ENCODE measurements around the gene KCTD7.
"Not testable (repeated sequence)": the region's sequence is repeated elsewhere in the genome, so short reads cannot be mapped to it uniquely, and the experiment has no call there.

The KCTD7 gene

GRCh38 chr7:66681491-66682349 is 53.0 kb downstream of the KCTD7 start:
- Histone ChIP-seq H3K27ac (ENCODE audit: insufficient read depth in 1 of 2, low read depth in 1 of 2, low read length in 2 of 2, poor library complexity in 1 of 2, severe bottlenecking in 2 of 2) (peak overlapping the region; percentile 81 to 92), H3K36me3 (ENCODE audit: control insufficient read depth in 4 of 4, insufficient read depth in 4 of 4, low read length in 3 of 4) (peaks cover 0 to 2% (median 0%) of the 10 kb centered on the region in 4 experiments), H3K27me3 (replicated peaks in 2 of 5; ENCODE audit: control insufficient read depth in 4 of 5, insufficient read depth in 5 of 5, low read length in 4 of 5) (no peaks in the 10 kb centered on the region), H3K9me3 (ENCODE audit: control extremely low read depth in 1 of 5, control insufficient read depth in 4 of 5, insufficient read depth in 2 of 5, low read depth in 1 of 5, low read length in 4 of 5) (no peaks in the 10 kb centered on the region), H3K4me1 (ENCODE audit: control extremely low read depth in 1 of 4, control insufficient read depth in 4 of 4, insufficient read depth in 4 of 4, low read length in 3 of 4) (peaks cover 0 to 12% (median 9%) of the 10 kb centered on the region in 4 experiments), H3K4me3 (ENCODE audit: control insufficient read depth in 1 of 7, extremely low read depth in 1 of 7, insufficient read depth in 4 of 7, low read depth in 2 of 7, low read length in 6 of 7) (peak overlapping the region; percentile 78 to 92 (median 87))
- ChIA-PET POLR2A (interaction anchor here (0.5 to 0.9 kb wide), 3 partner anchors 14 to 27 kb away, joined by 3 to 4 read pairs (median 3); no protein-coding TSS in a partner anchor), CTCF (no interaction called here)
- 3% methylated on average over 51 of the region's 78 CpGs for WGBS (ENCODE audit: insufficient coverage)
- peak; percentile 93 to 98 (median 97) for DNase-seq

GRCh38 chr7:66682350-66683093 is 53.8 kb downstream of the KCTD7 start:
- Histone ChIP-seq H3K27ac (ENCODE audit: insufficient read depth in 1 of 2, low read depth in 1 of 2, low read length in 2 of 2, poor library complexity in 1 of 2, severe bottlenecking in 2 of 2) (peak overlapping the region in 1 of 2 experiments; percentile 92), H3K4me3 (ENCODE audit: control insufficient read depth in 1 of 7, extremely low read depth in 1 of 7, insufficient read depth in 4 of 7, low read depth in 2 of 7, low read length in 6 of 7) (peak overlapping the region; percentile 78 to 92 (median 87)), H3K9me3 (ENCODE audit: control extremely low read depth in 1 of 5, control insufficient read depth in 4 of 5, insufficient read depth in 2 of 5, low read depth in 1 of 5, low read length in 4 of 5) (no peaks in the 10 kb centered on the region), H3K36me3 (ENCODE audit: control insufficient read depth in 4 of 4, insufficient read depth in 4 of 4, low read length in 3 of 4) (peaks cover 0 to 2% (median 0%) of the 10 kb centered on the region in 4 experiments), H3K27me3 (replicated peaks in 2 of 5; ENCODE audit: control insufficient read depth in 4 of 5, insufficient read depth in 5 of 5, low read length in 4 of 5) (no peaks in the 10 kb centered on the region), H3K4me1 (ENCODE audit: control extremely low read depth in 1 of 4, control insufficient read depth in 4 of 4, insufficient read depth in 4 of 4, low read length in 3 of 4) (peaks cover 0 to 12% (median 9%) of the 10 kb centered on the region in 4 experiments)
- peak in 2 of 3 donors; percentile 21 to 33 for DNase-seq
- WGBS (ENCODE audit: insufficient coverage) = 0% methylated on average over 46 of the region's 66 CpGs
- ChIA-PET CTCF (no interaction called here), POLR2A (interaction anchor here (0.5 to 0.9 kb wide), 3 partner anchors 13 to 28 kb away, joined by 3 to 4 read pairs (median 3); no protein-coding TSS in a partner anchor)

- H3K27me3 ChIP-seq (replicated peaks in 2 of 5; ENCODE audit: control insufficient read depth in 4 of 5, insufficient read depth in 5 of 5, low read length in 4 of 5); H3K36me3 ChIP-seq (ENCODE audit: control insufficient read depth in 4 of 4, insufficient read depth in 4 of 4, low read length in 3 of 4); H3K27ac ChIP-seq (ENCODE audit: insufficient read depth in 1 of 2, low read depth in 1 of 2, low read length in 2 of 2, poor library complexity in 1 of 2, severe bottlenecking in 2 of 2); H3K9me3 ChIP-seq (ENCODE audit: control extremely low read depth in 1 of 5, control insufficient read depth in 4 of 5, insufficient read depth in 2 of 5, low read depth in 1 of 5, low read length in 4 of 5); CTCF ChIA-PET; DNase-seq; POLR2A ChIA-PET: not testable (repeated sequence)
- H3K4me3 ChIP-seq (ENCODE audit: control insufficient read depth in 1 of 7, extremely low read depth in 1 of 7, insufficient read depth in 4 of 7, low read depth in 2 of 7, low read length in 6 of 7) = peak overlapping the region in 6 of 7 experiments; percentile 78 to 92 (median 88)
- 97% methylated on average over 7 of the region's 10 CpGs for WGBS (ENCODE audit: insufficient coverage)
- peaks cover 0 to 12% (median 9%) of the 10 kb centered on the region in 4 experiments for H3K4me1 ChIP-seq (ENCODE audit: control extremely low read depth in 1 of 4, control insufficient read depth in 4 of 4, insufficient read depth in 4 of 4, low read length in 3 of 4)
These were observed 54.6 kb downstream of the KCTD7 start for GRCh38 chr7:66683094-66683769.

GRCh38 chr7:66683770-66684123 is 55.1 kb downstream of the KCTD7 start:
- POLR2A ChIA-PET = no interaction called here
- CTCF ChIA-PET = no interaction called here
- WGBS (ENCODE audit: insufficient coverage) = 97% methylated on average over 4 of the region's 9 CpGs
- no peak overlapping the region for H3K4me3 ChIP-seq (ENCODE audit: control insufficient read depth in 1 of 7, extremely low read depth in 1 of 7, insufficient read depth in 4 of 7, low read depth in 2 of 7, low read length in 6 of 7)
- peaks cover 0 to 8% (median 0%) of the 10 kb centered on the region in 5 experiments for H3K9me3 ChIP-seq (ENCODE audit: control extremely low read depth in 1 of 5, control insufficient read depth in 4 of 5, insufficient read depth in 2 of 5, low read depth in 1 of 5, low read length in 4 of 5)
- H3K4me1 ChIP-seq (ENCODE audit: control extremely low read depth in 1 of 4, control insufficient read depth in 4 of 4, insufficient read depth in 4 of 4, low read length in 3 of 4) = peaks cover 0 to 12% (median 9%) of the 10 kb centered on the region in 4 experiments
- H3K27ac ChIP-seq (ENCODE audit: insufficient read depth in 1 of 2, low read depth in 1 of 2, low read length in 2 of 2, poor library complexity in 1 of 2, severe bottlenecking in 2 of 2) = no peak overlapping the region
- H3K27me3 ChIP-seq (replicated peaks in 2 of 5; ENCODE audit: control insufficient read depth in 4 of 5, insufficient read depth in 5 of 5, low read length in 4 of 5) = no peaks in the 10 kb centered on the region
- no peak for DNase-seq
- peaks cover 0 to 2% (median 0%) of the 10 kb centered on the region in 4 experiments for H3K36me3 ChIP-seq (ENCODE audit: control insufficient read depth in 4 of 4, insufficient read depth in 4 of 4, low read length in 3 of 4)

- H3K4me1 ChIP-seq (ENCODE audit: control extremely low read depth in 1 of 4, control insufficient read depth in 4 of 4, insufficient read depth in 4 of 4, low read length in 3 of 4) = peaks cover 0 to 12% (median 9%) of the 10 kb centered on the region in 4 experiments
- DNase-seq; H3K36me3 ChIP-seq (ENCODE audit: control insufficient read depth in 4 of 4, insufficient read depth in 4 of 4, low read length in 3 of 4); H3K27me3 ChIP-seq (replicated peaks in 2 of 5; ENCODE audit: control insufficient read depth in 4 of 5, insufficient read depth in 5 of 5, low read length in 4 of 5); H3K4me3 ChIP-seq (ENCODE audit: control insufficient read depth in 1 of 7, extremely low read depth in 1 of 7, insufficient read depth in 4 of 7, low read depth in 2 of 7, low read length in 6 of 7); POLR2A ChIA-PET; H3K9me3 ChIP-seq (ENCODE audit: control extremely low read depth in 1 of 5, control insufficient read depth in 4 of 5, insufficient read depth in 2 of 5, low read depth in 1 of 5, low read length in 4 of 5); H3K27ac ChIP-seq (ENCODE audit: insufficient read depth in 1 of 2, low read depth in 1 of 2, low read length in 2 of 2, poor library complexity in 1 of 2, severe bottlenecking in 2 of 2): not testable (repeated sequence)
- WGBS (ENCODE audit: insufficient coverage) = 93% methylated on average over 4 of the region's 4 CpGs
- CTCF ChIA-PET = interaction anchor here (1.7 kb wide), 1 partner anchor 10 kb away, joined by 4 read pairs; no protein-coding TSS in a partner anchor
These were observed 57.0 kb downstream of the KCTD7 start for GRCh38 chr7:66685663-66686062.

- CTCF ChIA-PET = interaction anchor here (1.7 kb wide), 1 partner anchor 8 kb away, joined by 4 read pairs; no protein-coding TSS in a partner anchor
- Histone ChIP-seq H3K36me3 (ENCODE audit: control insufficient read depth in 4 of 4, insufficient read depth in 4 of 4, low read length in 3 of 4) (no peaks in the 10 kb centered on the region), H3K27ac (ENCODE audit: insufficient read depth in 1 of 2, low read depth in 1 of 2, low read length in 2 of 2, poor library complexity in 1 of 2, severe bottlenecking in 2 of 2) (no peak overlapping the region), H3K4me1 (ENCODE audit: control extremely low read depth in 1 of 4, control insufficient read depth in 4 of 4, insufficient read depth in 4 of 4, low read length in 3 of 4) (peaks cover 0 to 6% (median 5%) of the 10 kb centered on the region in 4 experiments), H3K9me3 (ENCODE audit: control extremely low read depth in 1 of 5, control insufficient read depth in 4 of 5, insufficient read depth in 2 of 5, low read depth in 1 of 5, low read length in 4 of 5) (peaks cover 0 to 8% (median 0%) of the 10 kb centered on the region in 5 experiments), H3K27me3 (replicated peaks in 2 of 5; ENCODE audit: control insufficient read depth in 4 of 5, insufficient read depth in 5 of 5, low read length in 4 of 5) (no peaks in the 10 kb centered on the region), H3K4me3 (ENCODE audit: control insufficient read depth in 1 of 7, extremely low read depth in 1 of 7, insufficient read depth in 4 of 7, low read depth in 2 of 7, low read length in 6 of 7) (no peak overlapping the region)
- 87% methylated on average over 3 of the region's 5 CpGs for WGBS (ENCODE audit: insufficient coverage)
- no peak for DNase-seq
- POLR2A ChIA-PET = no interaction called here
These were observed 58.5 kb downstream of the KCTD7 start for GRCh38 chr7:66687186-66687585.
